Adrenal gland (tissue), 5 donors: ENCODE results near the gene GIMAP1.

Experiments
- CTCF ChIP-seq, 6 experiments: fragments of 450-650 bp in 4 of 6; fragments of 200-600 bp in 2 of 6; sonication (generic) in 1 of 6; IDR thresholded peaks; 1 replicate in 5 of 6; 2 replicates in 1 of 6; pipeline versions ENCODE4 v1.5.1 to v1.8.0; 2016 to 2021; ENCODE audit warnings: antibody characterized with exemption in 6 of 6, mild to moderate bottlenecking in 2 of 6, moderate library complexity in 1 of 6
- POLR2A ChIP-seq, 2 donors: fragments of 450-650 bp; IDR thresholded peaks; one replicate each; pipeline ENCODE4 v1.6.1; 2017; ENCODE audit warnings: antibody characterized with exemption in 2 of 2, mild to moderate bottlenecking in 2 of 2, moderate library complexity in 1 of 2
- donor health status: DM: no; HTN: no; CAD: no.

- TF ChIP-seq POLR2A (IDR thresholded peaks at IDR 0.05) = no peak
- no peak for TF ChIP-seq CTCF (IDR thresholded peaks at IDR 0.05)
These were observed 27.7 kb downstream of the GIMAP1 start for GRCh38 chr7:150744041-150744656.
